Measurements from ENCODE around the gene PPP1R7. TPM values are rescaled to one million over a fixed set of nuclear protein-coding genes. Genes with fewer than 3 reads are reported as not detected.

PPP1R7 gene
- polyA plus RNA-seq, 1 experiment = 99.0 TPM

DNA sequence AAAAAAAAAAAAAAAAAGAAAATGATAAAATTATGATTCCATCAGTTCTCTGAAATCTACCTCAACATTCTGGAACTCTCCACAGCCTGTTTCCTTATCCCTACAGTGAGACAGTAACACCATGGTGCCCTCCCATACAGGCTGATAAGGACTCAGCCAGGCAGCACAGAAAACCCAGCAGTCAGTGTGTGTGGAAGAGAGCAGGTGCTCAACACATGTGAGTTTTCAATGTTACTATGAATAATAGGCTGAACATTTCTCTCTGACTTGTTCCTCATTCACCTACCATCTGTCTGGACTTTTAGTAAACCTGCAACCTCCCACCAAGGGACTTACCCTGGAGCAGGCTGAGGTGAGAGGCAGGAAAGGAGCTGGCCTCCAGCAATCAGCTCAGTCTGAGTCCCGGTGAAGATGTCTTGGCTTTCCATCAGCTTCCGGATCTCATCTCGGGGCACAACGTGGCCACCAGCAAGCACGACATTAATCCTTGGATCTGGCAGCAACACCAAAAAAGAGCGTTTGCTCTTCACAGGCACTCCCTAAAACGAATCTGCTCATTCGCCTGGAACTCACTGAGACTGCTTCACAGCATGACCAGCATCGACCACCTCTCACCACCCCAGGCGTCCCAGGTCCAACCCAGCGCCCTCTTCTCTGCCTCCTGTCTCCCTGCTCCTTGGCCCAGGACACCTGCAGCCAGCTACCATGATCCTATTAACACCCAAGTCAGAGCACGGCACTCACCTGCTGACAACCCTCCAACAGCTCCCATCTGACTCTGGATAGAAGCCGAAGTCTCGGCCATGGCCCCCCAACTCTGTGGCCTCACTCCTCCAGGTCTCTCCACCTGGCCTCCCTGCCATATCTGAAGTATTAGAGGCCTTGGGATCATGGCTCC is 17.5 kb upstream of the PPP1R7 start:
- POLR2A ChIA-PET = no interaction called here
- H3K9me3 ChIP-seq (ENCODE audit: control insufficient read depth, insufficient read depth, low read length) = no peaks in the 10 kb centered on the region
- no peaks in the 10 kb centered on the region for H3K27me3 ChIP-seq (ENCODE audit: control insufficient read depth, insufficient read depth, low read length)
- H3K27ac ChIP-seq (ENCODE audit: low read depth, low read length) = no peak overlapping the region
- CTCF ChIA-PET = interaction anchor here (0.8 kb wide), 1 partner anchor 43 kb away, joined by 7 read pairs; no protein-coding TSS in a partner anchor
- no peak overlapping the region for H3K4me3 ChIP-seq (ENCODE audit: low read depth, low read length)
- TF ChIP-seq, protein P1, sequence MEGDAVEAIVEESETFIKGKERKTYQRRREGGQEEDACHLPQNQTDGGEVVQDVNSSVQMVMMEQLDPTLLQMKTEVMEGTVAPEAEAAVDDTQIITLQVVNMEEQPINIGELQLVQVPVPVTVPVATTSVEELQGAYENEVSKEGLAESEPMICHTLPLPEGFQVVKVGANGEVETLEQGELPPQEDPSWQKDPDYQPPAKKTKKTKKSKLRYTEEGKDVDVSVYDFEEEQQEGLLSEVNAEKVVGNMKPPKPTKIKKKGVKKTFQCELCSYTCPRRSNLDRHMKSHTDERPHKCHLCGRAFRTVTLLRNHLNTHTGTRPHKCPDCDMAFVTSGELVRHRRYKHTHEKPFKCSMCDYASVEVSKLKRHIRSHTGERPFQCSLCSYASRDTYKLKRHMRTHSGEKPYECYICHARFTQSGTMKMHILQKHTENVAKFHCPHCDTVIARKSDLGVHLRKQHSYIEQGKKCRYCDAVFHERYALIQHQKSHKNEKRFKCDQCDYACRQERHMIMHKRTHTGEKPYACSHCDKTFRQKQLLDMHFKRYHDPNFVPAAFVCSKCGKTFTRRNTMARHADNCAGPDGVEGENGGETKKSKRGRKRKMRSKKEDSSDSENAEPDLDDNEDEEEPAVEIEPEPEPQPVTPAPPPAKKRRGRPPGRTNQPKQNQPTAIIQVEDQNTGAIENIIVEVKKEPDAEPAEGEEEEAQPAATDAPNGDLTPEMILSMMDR (IDR thresholded peaks at IDR 0.05; ENCODE audit: low read depth, low read length) = no peak
- DNase-seq (ENCODE audit: low read depth, low spot score) = no peak

DNA sequence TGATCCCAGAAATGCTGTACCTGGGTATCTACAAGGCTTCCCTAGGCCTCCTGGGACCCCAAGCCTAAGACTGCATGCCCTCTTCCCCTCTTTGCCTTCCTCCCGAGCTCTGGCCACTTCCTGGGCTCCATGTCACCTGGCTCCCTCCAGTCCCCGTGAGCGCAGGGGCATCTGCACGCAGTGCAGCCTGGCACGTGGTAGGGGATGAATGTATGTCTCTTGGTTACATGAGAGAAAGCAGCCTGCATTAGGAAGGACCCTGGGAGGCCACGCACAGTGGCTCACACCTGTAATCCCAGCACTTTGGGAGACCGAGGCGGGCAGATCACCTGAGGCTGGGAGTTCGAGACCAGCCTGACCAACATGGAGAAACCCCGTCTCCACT is 16.8 kb upstream of the PPP1R7 start:
- POLR2A ChIA-PET = no interaction called here
- Histone ChIP-seq H3K27me3 (ENCODE audit: control insufficient read depth, insufficient read depth, low read length) (no peaks in the 10 kb centered on the region), H3K27ac (ENCODE audit: low read depth, low read length) (no peak overlapping the region), H3K9me3 (ENCODE audit: control insufficient read depth, insufficient read depth, low read length) (no peaks in the 10 kb centered on the region), H3K4me3 (ENCODE audit: low read depth, low read length) (no peak overlapping the region)
- TF ChIP-seq, protein P1 (IDR thresholded peaks at IDR 0.05; ENCODE audit: low read depth, low read length) = no peak
- CTCF ChIA-PET = no interaction called here
- no peak for DNase-seq (ENCODE audit: low read depth, low spot score)

DNA sequence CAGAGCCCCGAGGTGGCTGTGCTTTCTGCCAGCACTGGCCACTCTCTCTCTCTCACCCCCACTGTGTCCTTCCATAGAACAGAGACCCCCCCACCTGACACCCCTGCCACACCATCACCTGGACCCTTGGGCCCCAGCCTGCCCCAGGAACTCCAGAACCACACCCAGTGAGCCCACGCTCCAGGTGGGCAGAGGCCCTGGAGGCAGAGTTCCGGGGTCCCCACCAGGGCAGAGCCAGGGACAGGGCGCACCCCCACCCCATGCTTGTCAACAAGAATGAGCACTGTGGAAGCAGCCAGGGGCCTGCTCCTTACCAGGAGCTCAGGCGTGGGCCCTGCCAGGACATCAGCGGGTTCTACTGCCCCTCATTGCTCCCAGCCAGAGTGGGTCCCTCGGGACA is 15.6 kb upstream of the PPP1R7 start:
- H3K27me3 ChIP-seq (ENCODE audit: control insufficient read depth, insufficient read depth, low read length) = no peaks in the 10 kb centered on the region
- no peak overlapping the region for H3K27ac ChIP-seq (ENCODE audit: low read depth, low read length)
- no peaks in the 10 kb centered on the region for H3K9me3 ChIP-seq (ENCODE audit: control insufficient read depth, insufficient read depth, low read length)
- no peak overlapping the region for H3K4me3 ChIP-seq (ENCODE audit: low read depth, low read length)
- DNase-seq (ENCODE audit: low read depth, low spot score) = no peak
- ChIA-PET POLR2A (no interaction called here), CTCF (no interaction called here)
- TF ChIP-seq, protein P1 (IDR thresholded peaks at IDR 0.05; ENCODE audit: low read depth, low read length) = no peak

DNA sequence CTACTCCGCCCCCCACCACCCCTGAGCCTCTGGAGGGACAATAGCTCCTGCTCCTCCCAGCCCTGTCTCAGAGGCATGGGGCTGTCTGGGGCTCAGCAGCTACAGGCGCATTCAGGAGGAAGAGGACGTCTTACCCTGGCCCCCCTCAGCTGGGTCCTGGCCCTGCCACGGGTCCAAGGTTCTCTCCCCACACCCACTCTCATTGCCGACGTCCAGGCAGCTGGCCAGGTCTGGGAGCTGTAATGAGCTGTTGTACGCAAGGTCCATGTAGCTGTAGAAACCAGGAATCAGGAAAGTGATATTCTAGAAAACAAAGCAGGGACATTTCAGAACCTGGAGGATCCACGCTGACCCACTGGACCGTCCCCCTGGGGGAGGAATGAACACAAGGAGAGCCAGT is 14.5 kb upstream of the PPP1R7 start:
- TF ChIP-seq, protein P1 (IDR thresholded peaks at IDR 0.05; ENCODE audit: low read depth, low read length) = no peak
- ChIA-PET POLR2A (no interaction called here), CTCF (no interaction called here)
- Histone ChIP-seq H3K27ac (ENCODE audit: low read depth, low read length) (no peak overlapping the region), H3K9me3 (ENCODE audit: control insufficient read depth, insufficient read depth, low read length) (no peaks in the 10 kb centered on the region), H3K4me3 (ENCODE audit: low read depth, low read length) (no peak overlapping the region), H3K27me3 (ENCODE audit: control insufficient read depth, insufficient read depth, low read length) (no peaks in the 10 kb centered on the region)
- no peak for DNase-seq (ENCODE audit: low read depth, low spot score)

DNA sequence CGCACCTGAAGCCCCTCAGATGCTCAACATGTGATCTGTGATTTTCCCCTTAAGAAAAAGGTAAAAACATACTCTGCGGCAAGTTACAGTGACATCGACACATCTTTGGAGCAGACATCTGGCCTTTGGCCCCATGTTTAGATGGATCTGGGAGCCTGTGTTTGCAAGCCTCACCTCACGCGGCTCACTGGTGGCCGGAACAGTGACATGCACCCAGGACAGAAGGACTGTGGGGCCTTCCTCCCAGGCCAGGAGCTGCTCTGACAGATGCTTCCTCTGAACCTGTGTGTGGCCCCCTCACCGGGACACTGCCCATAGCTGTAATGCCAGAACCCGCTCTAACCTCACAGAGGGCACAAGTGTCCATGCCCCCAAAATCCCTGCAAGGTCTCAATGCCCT is 14.1 kb upstream of the PPP1R7 start:
- TF ChIP-seq, protein P1 (IDR thresholded peaks at IDR 0.05; ENCODE audit: low read depth, low read length) = no peak
- DNase-seq (ENCODE audit: low read depth, low spot score) = no peak
- POLR2A ChIA-PET = no interaction called here
- CTCF ChIA-PET = no interaction called here
- no peaks in the 10 kb centered on the region for H3K27me3 ChIP-seq (ENCODE audit: control insufficient read depth, insufficient read depth, low read length)
- H3K9me3 ChIP-seq (ENCODE audit: control insufficient read depth, insufficient read depth, low read length) = no peaks in the 10 kb centered on the region
- no peak overlapping the region for H3K4me3 ChIP-seq (ENCODE audit: low read depth, low read length)
- no peak overlapping the region for H3K27ac ChIP-seq (ENCODE audit: low read depth, low read length)
